ENCODE results near the gene OR52E5. TPM values are rescaled to one million over a fixed set of nuclear protein-coding genes. Genes with fewer than 3 reads are reported as not detected.

OR52E5 gene
- total and polyA plus RNA-seq, 2 donors (not counting 1 experiment from before 2014, with no cell fraction given) = not detected

- Histone ChIP-seq H3K4me3 (replicated peaks in 1 of 4; ENCODE audit: control extremely low read depth in 1 of 4, insufficient read depth in 1 of 4, low read depth in 3 of 4, low read length in 4 of 4) (no peak overlapping the region), H3K36me3 (ENCODE audit: control insufficient read depth, insufficient read depth, low read length) (no peaks in the 10 kb centered on the region), H3K4me2 (ENCODE audit: extremely low read depth, insufficient read depth, low read length) (no peak overlapping the region), H3K79me2 (ENCODE audit: control insufficient read depth, insufficient read depth, low read length) (no peaks in the 10 kb centered on the region), H3K4me1 (ENCODE audit: control insufficient read depth, extremely low read depth, insufficient read depth, low read length) (no peaks in the 10 kb centered on the region), H2AFZ (ENCODE audit: low read length) (no peak overlapping the region), H3K9me3 (ENCODE audit: control insufficient read depth, insufficient read depth, low read depth, low read length) (no peaks in the 10 kb centered on the region), H4K20me1 (ENCODE audit: control insufficient read depth, extremely low read depth, insufficient read depth, low read length) (no peaks in the 10 kb centered on the region), H3K27ac (ENCODE audit: insufficient read depth, low read length) (no peak overlapping the region), H3K9ac (ENCODE audit: insufficient read depth, low read length) (no peak overlapping the region), H3K27me3 (ENCODE audit: control insufficient read depth, insufficient read depth, low read length) (no peaks in the 10 kb centered on the region)
- TF ChIP-seq CTCF (conservative IDR thresholded peaks at IDR 0.05 in 1 of 2, IDR thresholded peaks at IDR 0.05 in 1 of 2; ENCODE audit: low read depth in 1 of 2, low read length in 2 of 2) (no peak), EZH2 (IDR thresholded peaks at IDR 0.05; ENCODE audit: low read length, missing control alignments) (no peak)
- no peak for DNase-seq (ENCODE audit: low read depth in 2 of 2)
These were observed 5.8 kb upstream of the OR52E5 start for GRCh38 chr11:5887172-5887571.

- Histone ChIP-seq H3K27me3 (ENCODE audit: control insufficient read depth, insufficient read depth, low read length) (no peaks in the 10 kb centered on the region), H3K4me2 (ENCODE audit: extremely low read depth, insufficient read depth, low read length) (no peak overlapping the region), H3K4me3 (replicated peaks in 1 of 4; ENCODE audit: control extremely low read depth in 1 of 4, insufficient read depth in 1 of 4, low read depth in 3 of 4, low read length in 4 of 4) (no peak overlapping the region), H3K27ac (ENCODE audit: insufficient read depth, low read length) (no peak overlapping the region), H3K36me3 (ENCODE audit: control insufficient read depth, insufficient read depth, low read length) (no peaks in the 10 kb centered on the region), H2AFZ (ENCODE audit: low read length) (no peak overlapping the region), H3K79me2 (ENCODE audit: control insufficient read depth, insufficient read depth, low read length) (no peaks in the 10 kb centered on the region), H3K9me3 (ENCODE audit: control insufficient read depth, insufficient read depth, low read depth, low read length) (no peaks in the 10 kb centered on the region), H3K4me1 (ENCODE audit: control insufficient read depth, extremely low read depth, insufficient read depth, low read length) (no peaks in the 10 kb centered on the region), H4K20me1 (ENCODE audit: control insufficient read depth, extremely low read depth, insufficient read depth, low read length) (no peaks in the 10 kb centered on the region), H3K9ac (ENCODE audit: insufficient read depth, low read length) (no peak overlapping the region)
- no peak for DNase-seq (ENCODE audit: low read depth in 2 of 2)
- TF ChIP-seq CTCF (conservative IDR thresholded peaks at IDR 0.05 in 1 of 2, IDR thresholded peaks at IDR 0.05 in 1 of 2; ENCODE audit: low read depth in 1 of 2, low read length in 2 of 2) (no peak), EZH2 (IDR thresholded peaks at IDR 0.05; ENCODE audit: low read length, missing control alignments) (no peak)
These were observed 5.3 kb upstream of the OR52E5 start for GRCh38 chr11:5887661-5888060.

GRCh38 chr11:5891216-5891800, 1.7 kb upstream of the OR52E5 start:
- Histone ChIP-seq H3K4me3 (replicated peaks in 1 of 4; ENCODE audit: control extremely low read depth in 1 of 4, insufficient read depth in 1 of 4, low read depth in 3 of 4, low read length in 4 of 4) (no peak overlapping the region), H4K20me1 (ENCODE audit: control insufficient read depth, extremely low read depth, insufficient read depth, low read length) (no peaks in the 10 kb centered on the region), H3K9ac (ENCODE audit: insufficient read depth, low read length) (no peak overlapping the region), H2AFZ (ENCODE audit: low read length) (no peak overlapping the region), H3K27me3 (ENCODE audit: control insufficient read depth, insufficient read depth, low read length) (no peaks in the 10 kb centered on the region), H3K36me3 (ENCODE audit: control insufficient read depth, insufficient read depth, low read length) (no peaks in the 10 kb centered on the region), H3K79me2 (ENCODE audit: control insufficient read depth, insufficient read depth, low read length) (no peaks in the 10 kb centered on the region), H3K4me1 (ENCODE audit: control insufficient read depth, extremely low read depth, insufficient read depth, low read length) (no peaks in the 10 kb centered on the region), H3K9me3 (ENCODE audit: control insufficient read depth, insufficient read depth, low read depth, low read length) (no peaks in the 10 kb centered on the region), H3K4me2 (ENCODE audit: extremely low read depth, insufficient read depth, low read length) (no peak overlapping the region), H3K27ac (ENCODE audit: insufficient read depth, low read length) (no peak overlapping the region)
- TF ChIP-seq CTCF (conservative IDR thresholded peaks at IDR 0.05 in 1 of 2, IDR thresholded peaks at IDR 0.05 in 1 of 2; ENCODE audit: low read depth in 1 of 2, low read length in 2 of 2) (peak; percentile 31 to 38), EZH2 (IDR thresholded peaks at IDR 0.05; ENCODE audit: low read length, missing control alignments) (no peak)
- peak; percentile 3 to 16 for DNase-seq (ENCODE audit: low read depth in 2 of 2)
